Activated CD4-positive, alpha-beta memory T cell treated with anti-CD3 and anti-CD28 coated beads, Interleukin-2, amount 10 ng/mL, durations not matched to agents 7 days and 5 days (primary cell): ENCODE measurements around the gene KIF3A. TPM values are rescaled to one million over a fixed set of nuclear protein-coding genes. Genes with fewer than 3 reads are reported as not detected.
"Not testable (repeated sequence)": the region's sequence is repeated elsewhere in the genome, so short reads cannot be mapped to it uniquely, and the experiment has no call there.

Experiments used
- CTCF ChIA-PET: fragments of 350-600 bp; sonication (Branson Sonifier 250); formaldehyde crosslinking; loops from one replicate; lab custom pipeline; 2021; ENCODE audit warnings: antibody characterized with exemption, inconsistent platforms; lab: Charles Lee
- POLR2A ChIA-PET: fragments of 350-600 bp; sonication (Branson Sonifier 250); formaldehyde crosslinking; loops from one replicate; lab custom pipeline; 2021; ENCODE audit warnings: antibody characterized with exemption; lab: Charles Lee
- DNase-seq: peaks from one replicate; pipeline ENCODE4 v3.0.0-alpha.2; 2020
- H3K27ac Mint-ChIP-seq: one replicate; pipeline ENCODE4 v1.8.0; 2021; ENCODE audit warnings: mild to moderate bottlenecking, mixed read lengths
- H3K27me3 Mint-ChIP-seq: one replicate; pipeline ENCODE4 v1.8.0; 2021; ENCODE audit warnings: mixed read lengths
- H3K36me3 Mint-ChIP-seq: one replicate; pipeline ENCODE4 v1.8.0; 2021; ENCODE audit warnings: low read depth, mixed read lengths
- H3K4me1 Mint-ChIP-seq: one replicate; pipeline ENCODE4 v1.8.0; 2021; ENCODE audit warnings: mixed read lengths
- H3K4me3 Mint-ChIP-seq: one replicate; pipeline ENCODE4 v1.8.0; 2021; ENCODE audit warnings: mild to moderate bottlenecking, mixed read lengths
- H3K9me3 Mint-ChIP-seq: one replicate; pipeline ENCODE4 v1.8.0; 2021; ENCODE audit warnings: mixed read lengths
- total RNA-seq, 2 experiments: library from RNA; stranded (reverse); gene quantifications; one replicate each; pipeline ENCODE4 v1.2.3, GENCODE V29; 2021

The KIF3A gene
- total RNA-seq, 2 experiments from 2014 or later, result 16.2 to 19.3 TPM

DNA sequence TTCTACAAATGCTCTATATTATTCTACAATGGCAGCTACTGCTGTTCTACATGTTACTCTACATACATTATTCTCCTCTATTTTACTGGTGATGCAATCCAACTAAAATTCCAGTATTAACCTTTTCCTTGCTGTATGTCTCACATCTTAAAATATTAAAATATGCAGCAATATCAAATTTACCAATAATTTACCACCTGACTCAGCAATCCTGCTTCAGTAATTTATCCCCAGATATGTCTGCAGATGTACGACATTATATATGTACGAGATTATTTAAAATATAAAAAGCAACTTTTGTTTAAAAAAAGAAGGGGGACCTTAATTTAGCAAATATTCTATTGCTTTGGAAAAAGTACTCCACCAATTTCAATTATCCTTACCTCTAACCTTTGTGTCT is 11.6 kb downstream of the KIF3A start:
- H3K27me3 Mint-ChIP-seq, result no peaks in the 10 kb centered on the region
- CTCF ChIA-PET, result interaction anchor here (2.7 kb wide), 1 partner anchor 95 kb away, joined by 7 read pairs; no protein-coding TSS in a partner anchor

GRCh38 chr5:132718544-132719312 is 18.6 kb downstream of the KIF3A start:
- H3K4me3 Mint-ChIP-seq, result no peak overlapping the region
- H3K27ac Mint-ChIP-seq, result no peak overlapping the region
- H3K36me3 Mint-ChIP-seq, result peaks cover 34% of the 10 kb centered on the region
- ChIA-PET CTCF (interaction anchor here (1.5 kb wide), 1 partner anchor 19 kb away, joined by 3 read pairs; the partner anchor contains the start of gene KIF3A), POLR2A (interaction anchor here (1.7 kb wide), 1 partner anchor 8 kb away, joined by 3 read pairs; no protein-coding TSS in a partner anchor)
- no peaks in the 10 kb centered on the region for H3K27me3 Mint-ChIP-seq
- no peaks in the 10 kb centered on the region for H3K9me3 Mint-ChIP-seq
- no peak for DNase-seq
- H3K4me1 Mint-ChIP-seq, result peaks cover 15% of the 10 kb centered on the region

More for the DNA sequence above, 11.6 kb downstream of the KIF3A start:
- Mint-ChIP-seq H3K4me3 (no peak overlapping the region), H3K27ac (no peak overlapping the region), H3K4me1 (peaks cover 9% of the 10 kb centered on the region), H3K9me3 (no peaks in the 10 kb centered on the region), H3K36me3 (peaks cover 43% of the 10 kb centered on the region)
- POLR2A ChIA-PET, result no interaction called here
- DNase-seq, result no peak

- POLR2A ChIA-PET, result interaction anchor here (0.9 to 1.5 kb wide), 3 partner anchors 32 to 157 kb away, joined by 3 read pairs; no protein-coding TSS in a partner anchor
- Mint-ChIP-seq H3K36me3 (peaks cover 14% of the 10 kb centered on the region), H3K27me3 (no peaks in the 10 kb centered on the region), H3K4me1 (peaks cover 21% of the 10 kb centered on the region), H3K27ac (peak overlapping the region; percentile 42), H3K9me3 (no peaks in the 10 kb centered on the region), H3K4me3 (peak overlapping the region; percentile 19)
- CTCF ChIA-PET, result interaction anchor here (0.5 to 2.9 kb wide), 18 partner anchors 12 to 328 kb away, joined by 3 to 18 read pairs (median 4); no protein-coding TSS in a partner anchor
- no peak for DNase-seq
These were observed 22.7 kb downstream of the KIF3A start for GRCh38 chr5:132714456-132715307.

GRCh38 chr5:132708645-132709044 is 28.7 kb downstream of the KIF3A start:
- ChIA-PET CTCF (interaction anchor here (0.7 to 1.0 kb wide), 5 partner anchors 9 to 182 kb away, joined by 3 to 5 read pairs (median 3); no protein-coding TSS in a partner anchor), POLR2A (interaction anchor here (1.2 kb wide), 1 partner anchor 39 kb away, joined by 4 read pairs; the partner anchor contains the start of gene CCNI2)
- H3K4me1 Mint-ChIP-seq, result peaks cover 22% of the 10 kb centered on the region
- H3K27me3 Mint-ChIP-seq, result no peaks in the 10 kb centered on the region
- H3K9me3 Mint-ChIP-seq, result no peaks in the 10 kb centered on the region
- H3K27ac Mint-ChIP-seq, result no peak overlapping the region
- no peak overlapping the region for H3K4me3 Mint-ChIP-seq
- DNase-seq, result no peak
- H3K36me3 Mint-ChIP-seq, result peaks cover 17% of the 10 kb centered on the region

- peaks cover 44% of the 10 kb centered on the region for H3K36me3 Mint-ChIP-seq
These were observed 32.5 kb downstream of the KIF3A start for GRCh38 chr5:132704875-132705274.

GRCh38 chr5:132695956-132696355 is 41.4 kb downstream of the KIF3A start:
- CTCF ChIA-PET, result interaction anchor here (0.5 to 1.8 kb wide), 2 partner anchors 12 to 21 kb away, joined by 3 to 4 read pairs; no protein-coding TSS in a partner anchor
- DNase-seq, result no peak
- Mint-ChIP-seq H3K27ac (no peak overlapping the region), H3K9me3 (no peaks in the 10 kb centered on the region), H3K27me3 (no peaks in the 10 kb centered on the region), H3K4me3 (no peak overlapping the region), H3K36me3 (peaks cover 36% of the 10 kb centered on the region), H3K4me1 (peaks cover 17% of the 10 kb centered on the region)
- POLR2A ChIA-PET, result no interaction called here

More at GRCh38 chr5:132704875-132705274, 32.5 kb downstream of the KIF3A start:
- no peak overlapping the region for H3K4me3 Mint-ChIP-seq
- POLR2A ChIA-PET, result interaction anchor here (1.2 to 1.6 kb wide), 2 partner anchors 61 to 72 kb away, joined by 3 read pairs; partner anchors contain the start of gene SEPTIN8
- H3K4me1 Mint-ChIP-seq, result peaks cover 27% of the 10 kb centered on the region
- H3K9me3 Mint-ChIP-seq, result no peaks in the 10 kb centered on the region
- DNase-seq, result no peak
- H3K27me3 Mint-ChIP-seq, result no peaks in the 10 kb centered on the region
- peak overlapping the region; percentile 45 for H3K27ac Mint-ChIP-seq
- CTCF ChIA-PET, result no interaction called here

- H3K27ac Mint-ChIP-seq, result no peak overlapping the region
These were observed 44.7 kb downstream of the KIF3A start for GRCh38 chr5:132692632-132692967.

DNA sequence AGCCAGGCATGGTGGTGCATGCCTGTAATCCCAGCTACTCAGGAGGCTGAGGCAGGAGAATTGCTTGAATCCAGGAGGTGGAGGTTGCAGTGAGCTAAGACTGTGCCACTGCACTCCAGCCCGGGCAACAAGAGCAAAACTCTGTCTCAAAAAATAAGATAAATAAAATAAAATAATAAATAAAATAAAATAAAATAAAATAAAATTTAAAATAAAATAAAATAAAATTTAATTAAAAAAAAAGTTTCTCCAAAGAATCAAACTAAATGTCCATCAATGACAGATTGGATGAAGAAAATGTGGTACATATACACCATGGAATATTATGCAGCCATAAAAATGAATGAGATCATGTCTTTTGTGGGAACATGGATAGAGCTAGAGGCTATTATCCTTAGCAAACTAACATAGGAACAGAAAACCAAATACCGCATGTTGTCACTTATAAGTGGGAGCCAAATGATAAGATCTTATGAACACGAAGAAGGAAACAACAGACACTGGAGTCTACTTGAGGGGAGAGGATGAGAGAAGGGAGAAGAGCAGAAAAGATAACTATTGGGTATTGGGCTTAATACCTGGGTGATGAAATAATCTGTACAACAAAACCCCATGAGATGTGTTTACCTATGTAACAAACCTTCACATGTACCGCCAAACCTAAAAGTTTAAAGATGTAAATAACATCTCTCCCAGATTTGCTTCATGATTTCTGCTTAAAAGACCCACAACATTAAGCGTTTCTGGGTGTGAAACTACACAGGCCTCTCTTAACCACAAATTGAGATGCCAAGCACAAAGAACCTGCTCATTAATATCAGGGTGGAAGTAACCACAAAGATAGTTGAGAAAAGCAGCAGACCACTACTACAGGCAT is 45.4 kb downstream of the KIF3A start:
- Mint-ChIP-seq H3K27ac (peak overlapping the region; percentile 54), H3K36me3 (peaks cover 11% of the 10 kb centered on the region), H3K4me1 (peaks cover 34% of the 10 kb centered on the region)
- DNase-seq, H3K9me3 Mint-ChIP-seq, CTCF ChIA-PET, H3K4me3 Mint-ChIP-seq, H3K27me3 Mint-ChIP-seq: not testable (repeated sequence)
- POLR2A ChIA-PET, result interaction anchor here (0.6 kb wide), 1 partner anchor 46 kb away, joined by 3 read pairs; no protein-coding TSS in a partner anchor

More at GRCh38 chr5:132692632-132692967, 44.7 kb downstream of the KIF3A start:
- no peaks in the 10 kb centered on the region for H3K9me3 Mint-ChIP-seq
- H3K36me3 Mint-ChIP-seq, result peaks cover 12% of the 10 kb centered on the region
- POLR2A ChIA-PET, result no interaction called here
- H3K4me1 Mint-ChIP-seq, result peaks cover 32% of the 10 kb centered on the region
- no peak overlapping the region for H3K4me3 Mint-ChIP-seq
- DNase-seq, result no peak
- CTCF ChIA-PET, result no interaction called here
- peaks cover 2% of the 10 kb centered on the region for H3K27me3 Mint-ChIP-seq

GRCh38 chr5:132690156-132690555 is 47.2 kb downstream of the KIF3A start:
- ChIA-PET POLR2A (interaction anchor here (1.6 kb wide), 1 partner anchor 49 kb away, joined by 3 read pairs; no protein-coding TSS in a partner anchor), CTCF (interaction anchor here (0.5 to 1.1 kb wide), 2 partner anchors 29 to 59 kb away, joined by 3 to 4 read pairs; no protein-coding TSS in a partner anchor)
- H3K4me1 Mint-ChIP-seq, result peaks cover 46% of the 10 kb centered on the region
- H3K27ac Mint-ChIP-seq, result no peak overlapping the region
- DNase-seq, result no peak
- no peaks in the 10 kb centered on the region for H3K9me3 Mint-ChIP-seq
- peaks cover 14% of the 10 kb centered on the region for H3K36me3 Mint-ChIP-seq
- no peak overlapping the region for H3K4me3 Mint-ChIP-seq
- peaks cover 2% of the 10 kb centered on the region for H3K27me3 Mint-ChIP-seq

- H3K36me3 Mint-ChIP-seq, result peaks cover 14% of the 10 kb centered on the region
- no peak overlapping the region for H3K27ac Mint-ChIP-seq
- ChIA-PET POLR2A (interaction anchor here (0.9 to 2.6 kb wide), 5 partner anchors 9 to 53 kb away, joined by 3 to 16 read pairs (median 3); partner anchors contain the start of genes IL13 and IL4), CTCF (interaction anchor here (1.0 kb wide), 2 partner anchors 26 to 131 kb away, joined by 3 to 4 read pairs; no protein-coding TSS in a partner anchor)
- peaks cover 52% of the 10 kb centered on the region for H3K4me1 Mint-ChIP-seq
- H3K9me3 Mint-ChIP-seq, result no peaks in the 10 kb centered on the region
- peaks cover 4% of the 10 kb centered on the region for H3K27me3 Mint-ChIP-seq
- DNase-seq, result no peak
- no peak overlapping the region for H3K4me3 Mint-ChIP-seq
These were observed 47.8 kb downstream of the KIF3A start for GRCh38 chr5:132689513-132689912.

- peak overlapping the region; percentile 83 for H3K27ac Mint-ChIP-seq
- ChIA-PET POLR2A (interaction anchor here (0.9 to 2.6 kb wide), 11 partner anchors 9 to 191 kb away, joined by 3 to 16 read pairs (median 3); partner anchors contain the start of genes CCNI2, IL13 and IL4), CTCF (interaction anchor here (1.0 to 1.4 kb wide), 3 partner anchors 27 to 132 kb away, joined by 3 to 4 read pairs (median 3); partner anchors contain the start of gene CCNI2)
- no peak for DNase-seq
- peaks cover 4% of the 10 kb centered on the region for H3K27me3 Mint-ChIP-seq
- H3K4me3 Mint-ChIP-seq, result no peak overlapping the region
- H3K4me1 Mint-ChIP-seq, result peaks cover 56% of the 10 kb centered on the region
- H3K36me3 Mint-ChIP-seq, result peaks cover 13% of the 10 kb centered on the region
- H3K9me3 Mint-ChIP-seq, result no peaks in the 10 kb centered on the region
These were observed 48.6 kb downstream of the KIF3A start for GRCh38 chr5:132688536-132689339.
